PC-3 (cell line): Measurements from ENCODE around the gene DSCAM.

Source experiments
- CTCF ChIP-seq: fragments of 300-600 bp; sonication (generic); conservative IDR thresholded peaks from 2 replicates; pipeline ENCODE4 v1.5.1; 2017; ENCODE audit warnings: antibody characterized with exemption, low read depth, mild to moderate bottlenecking, low read length
- EZH2phosphoT487 ChIP-seq: fragments of 300-600 bp; sonication (generic); IDR thresholded peaks from 2 replicates; pipeline ENCODE4 v1.6.1; 2018; ENCODE audit warnings: mild to moderate bottlenecking, antibody characterized with exemption, low read length, borderline replicate concordance

GRCh38 chr21:40438616-40439015 is 408.3 kb downstream of the DSCAM start:
- TF ChIP-seq EZH2phosphoT487 (no peak), CTCF (no peak)
